CD4-positive, alpha-beta T cell treated with Interferon gamma for 1 hour (primary cell): ENCODE results near the gene HES7.
"Not testable (repeated sequence)": the region's sequence is repeated elsewhere in the genome, so short reads cannot be mapped to it uniquely, and the experiment has no call there.

Experiments
- DNase-seq: peaks from one replicate; pipeline ENCODE4 v3.0.0-alpha.2; 2020

HES7 gene

GRCh38 chr17:8121407-8121680 is 2.6 kb downstream of the HES7 start:
- DNase-seq = no peak

GRCh38 chr17:8120520-8121406 is 3.1 kb downstream of the HES7 start:
- DNase-seq = peak; percentile 70

GRCh38 chr17:8119581-8120519 is 4.1 kb downstream of the HES7 start:
- peak; percentile 83 for DNase-seq

- DNase-seq = peak; percentile 83
Measured at GRCh38 chr17:8118769-8119580, 4.9 kb downstream of the HES7 start.

- DNase-seq = no peak
Measured at GRCh38 chr17:8117980-8118768, 5.7 kb downstream of the HES7 start, which contains the start of gene ALOXE3. ALOXE3 (minus strand) TSS chr17:8118514; CDS start chr17:8117990, 524 bp downstream.

GRCh38 chr17:8117367-8117979 is 6.4 kb downstream of the HES7 start:
- DNase-seq = no peak

GRCh38 chr17:8116776-8117175 is 7.1 kb downstream of the HES7 start:
- no peak for DNase-seq

GRCh38 chr17:8110907-8111306 is 13.0 kb downstream of the HES7 start:
- no peak for DNase-seq

GRCh38 chr17:8110456-8110804 is 13.5 kb downstream of the HES7 start:
- no peak for DNase-seq

GRCh38 chr17:8109661-8110455 is 14.0 kb downstream of the HES7 start:
- DNase-seq = peak; percentile 76

GRCh38 chr17:8108972-8109660 is 14.8 kb downstream of the HES7 start:
- DNase-seq = no peak

GRCh38 chr17:8106980-8107379 is 16.9 kb downstream of the HES7 start:
- not testable (repeated sequence) for DNase-seq

- no peak for DNase-seq
Measured at GRCh38 chr17:8105957-8106398, 17.9 kb downstream of the HES7 start.

GRCh38 chr17:8104911-8105310 is 19.0 kb downstream of the HES7 start:
- no peak for DNase-seq

- no peak for DNase-seq
Measured at GRCh38 chr17:8103549-8103948, 20.4 kb downstream of the HES7 start.

GRCh38 chr17:8101721-8102120 is 22.2 kb downstream of the HES7 start:
- DNase-seq = no peak

GRCh38 chr17:8100763-8101162 is 23.1 kb downstream of the HES7 start:
- no peak for DNase-seq

- DNase-seq = no peak
Measured at GRCh38 chr17:8100111-8100510, 23.8 kb downstream of the HES7 start.

GRCh38 chr17:8096541-8096940 is 27.4 kb downstream of the HES7 start:
- no peak for DNase-seq

GRCh38 chr17:8095361-8095760 is 28.5 kb downstream of the HES7 start:
- DNase-seq = no peak
